Prostate gland (tissue), 2 donors: ENCODE measurements around the gene KCNG2. TPM values are rescaled to one million over a fixed set of nuclear protein-coding genes. Genes with fewer than 3 reads are reported as not detected.

ENCODE experiments used
- DNase-seq: peaks from one replicate; pipeline ENCODE4 v3.0.0-alpha.2; 2019; ENCODE audit warnings: low spot score
- H3K27ac ChIP-seq, 2 donors: fragments of 200-600 bp; sonication (generic); 2 replicates each; pipeline ENCODE4 v1.5.1; 2017 to 2019
- H3K27me3 ChIP-seq: fragments of 200-600 bp; sonication (generic); replicated peaks from 2 replicates; pipeline ENCODE4 v1.5.1; 2019; ENCODE audit not compliant: insufficient read depth
- H3K36me3 ChIP-seq, 2 donors: fragments of 200-600 bp; sonication (generic); 1 replicate in 1 of 2; 2 replicates in 1 of 2; pipeline versions ENCODE4 v1.5.1 to v1.8.1; 2017 to 2019
- H3K4me1 ChIP-seq: fragments of 200-600 bp; sonication (generic); replicated peaks from 2 replicates; pipeline ENCODE4 v1.5.1; 2019
- H3K4me3 ChIP-seq, 2 donors: fragments of 200-600 bp; sonication (generic); 2 replicates each; pipeline ENCODE4 v1.5.1; 2017 to 2019
- H3K9me3 ChIP-seq: fragments of 200-600 bp; sonication (generic); 2 replicates; pipeline ENCODE4 v1.5.1; 2017
- POLR2A ChIP-seq: fragments of 450-650 bp; IDR thresholded peaks from one replicate; pipeline ENCODE4 v1.6.1; 2016; ENCODE audit warnings: antibody characterized with exemption, mild to moderate bottlenecking
- POLR2AphosphoS5 ChIP-seq: sonication (generic); formaldehyde crosslinking; IDR thresholded peaks from one replicate; pipeline ENCODE4 v1.6.1; 2017; ENCODE audit warnings: antibody characterized with exemption
- WGBS: methylation state at CpG from one replicate; pipeline ENCODE4 v1.1.5; 2018; 5-methylcytosine and 5-hydroxymethylcytosine counted together
- intact Hi-C: fragments of 100-400 bp; cut with DNase I; formaldehyde crosslinking; loops from one replicate; pipeline ENCODE4 v1.14.2; 2022
- total RNA-seq, 2 donors: library from RNA; depleted of rRNA; stranded (reverse); fragments of >200 nt; gene quantifications; one replicate each; pipeline ENCODE4 v1.1.0, GENCODE V29; 2016
- TF ChIP-seq, protein P1 (sequence below), 4 experiments: fragments of 200-600 bp in 2 of 4; fragments of 450-650 bp in 2 of 4; sonication (generic) in 2 of 4; IDR thresholded peaks; 1 replicate in 3 of 4; 2 replicates in 1 of 4; pipeline ENCODE4 v1.5.1; 2016 to 2019; ENCODE audit warnings: antibody characterized with exemption in 4 of 4, mild to moderate bottlenecking in 2 of 4, moderate library complexity in 2 of 4

KCNG2 gene
- total RNA-seq, 2 donors from 2014 or later = 3.7 TPM; not detected in 1

DNA sequence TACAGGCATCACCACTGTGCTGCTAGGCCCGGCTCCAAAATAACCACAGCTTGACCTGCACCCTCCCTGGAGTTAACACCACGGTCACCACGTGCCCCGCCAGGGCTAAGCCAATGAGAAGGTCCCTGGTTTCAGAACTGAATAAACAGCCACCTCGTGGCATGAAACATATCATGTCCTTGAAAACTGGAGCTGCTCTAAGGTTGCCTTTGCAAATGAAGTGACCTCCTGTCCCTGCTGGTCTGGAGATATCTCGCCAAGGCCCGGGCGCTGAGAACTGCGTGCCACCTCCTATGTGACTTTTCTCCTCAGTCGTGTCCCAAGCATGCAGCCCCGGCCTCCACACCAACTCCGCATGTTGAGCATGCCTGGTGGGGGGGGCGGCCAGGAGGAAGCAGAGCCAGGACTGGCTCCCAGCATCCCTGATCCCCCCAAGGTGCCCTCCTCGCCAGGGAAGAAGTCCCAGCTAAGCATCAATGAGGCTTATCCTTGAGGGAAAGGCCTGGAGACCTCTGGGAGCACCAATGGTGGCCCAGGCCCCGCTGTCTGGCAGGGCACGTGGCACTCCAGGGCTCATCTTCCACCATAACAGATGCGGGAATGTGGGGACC, 16.3 kb upstream of the KCNG2 start:
- no peak overlapping the region for H3K4me3 ChIP-seq
- peaks cover 16% of the 10 kb centered on the region for H3K27me3 ChIP-seq
- TF ChIP-seq POLR2A = no peak
- no peak for TF ChIP-seq POLR2AphosphoS5
- TF ChIP-seq, protein P1, sequence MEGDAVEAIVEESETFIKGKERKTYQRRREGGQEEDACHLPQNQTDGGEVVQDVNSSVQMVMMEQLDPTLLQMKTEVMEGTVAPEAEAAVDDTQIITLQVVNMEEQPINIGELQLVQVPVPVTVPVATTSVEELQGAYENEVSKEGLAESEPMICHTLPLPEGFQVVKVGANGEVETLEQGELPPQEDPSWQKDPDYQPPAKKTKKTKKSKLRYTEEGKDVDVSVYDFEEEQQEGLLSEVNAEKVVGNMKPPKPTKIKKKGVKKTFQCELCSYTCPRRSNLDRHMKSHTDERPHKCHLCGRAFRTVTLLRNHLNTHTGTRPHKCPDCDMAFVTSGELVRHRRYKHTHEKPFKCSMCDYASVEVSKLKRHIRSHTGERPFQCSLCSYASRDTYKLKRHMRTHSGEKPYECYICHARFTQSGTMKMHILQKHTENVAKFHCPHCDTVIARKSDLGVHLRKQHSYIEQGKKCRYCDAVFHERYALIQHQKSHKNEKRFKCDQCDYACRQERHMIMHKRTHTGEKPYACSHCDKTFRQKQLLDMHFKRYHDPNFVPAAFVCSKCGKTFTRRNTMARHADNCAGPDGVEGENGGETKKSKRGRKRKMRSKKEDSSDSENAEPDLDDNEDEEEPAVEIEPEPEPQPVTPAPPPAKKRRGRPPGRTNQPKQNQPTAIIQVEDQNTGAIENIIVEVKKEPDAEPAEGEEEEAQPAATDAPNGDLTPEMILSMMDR (IDR thresholded peaks at IDR 0.05) = no peak
- WGBS = 89% methylated on average over 15 of the region's 17 CpGs
- H3K9me3 ChIP-seq = no peaks in the 10 kb centered on the region
- no peak for DNase-seq
- no peak overlapping the region for H3K27ac ChIP-seq
- no peaks in the 10 kb centered on the region for H3K36me3 ChIP-seq
- intact Hi-C loops = no loop called here
- H3K4me1 ChIP-seq = no peaks in the 10 kb centered on the region

DNA sequence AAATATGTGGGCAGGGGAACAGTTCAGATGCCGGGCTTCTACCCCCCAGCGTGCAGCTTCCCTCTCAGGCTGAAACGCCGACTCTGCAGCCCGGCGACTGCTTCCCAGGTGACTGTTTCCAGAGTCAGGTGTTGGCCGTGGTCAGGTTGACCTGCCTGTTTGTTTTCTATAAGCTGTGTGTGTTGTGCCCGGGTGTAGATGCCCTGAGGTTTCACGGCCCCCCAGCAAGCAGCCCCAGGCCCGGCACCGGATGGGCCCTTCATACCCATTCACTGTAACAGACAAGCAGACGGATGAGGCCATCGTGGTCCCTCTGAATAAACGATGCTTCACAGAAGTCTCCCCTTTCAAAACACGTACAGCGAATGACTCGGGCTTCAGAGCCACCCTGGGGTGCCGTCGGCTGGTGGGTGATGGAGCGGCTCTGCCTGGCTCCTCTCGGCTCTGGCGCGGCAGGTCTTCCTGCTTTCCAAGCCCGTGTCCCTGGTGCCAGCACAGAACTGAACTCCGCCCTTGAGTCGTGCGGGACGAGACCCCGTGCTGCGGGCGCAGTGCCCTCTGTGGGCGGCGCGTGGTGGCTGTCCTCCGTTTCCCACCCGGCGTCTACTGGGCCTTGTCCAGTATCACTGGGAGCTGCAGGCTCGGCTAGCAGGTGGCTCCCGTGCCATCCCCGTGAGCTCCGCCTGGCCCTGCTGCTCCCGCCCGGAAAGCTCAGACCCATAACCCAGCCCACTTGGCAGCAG, 15.0 kb upstream of the KCNG2 start:
- TF ChIP-seq, protein P1 (IDR thresholded peaks at IDR 0.05) = no peak
- no peak for TF ChIP-seq POLR2A
- TF ChIP-seq POLR2AphosphoS5 = no peak
- H3K4me1 ChIP-seq = no peaks in the 10 kb centered on the region
- no peak overlapping the region for H3K4me3 ChIP-seq
- intact Hi-C loops = no loop called here
- H3K27me3 ChIP-seq = peaks cover 20% of the 10 kb centered on the region
- WGBS = 89% methylated on average over 38 of the region's 43 CpGs
- no peak overlapping the region for H3K27ac ChIP-seq
- no peak for DNase-seq
- no peaks in the 10 kb centered on the region for H3K36me3 ChIP-seq
- no peaks in the 10 kb centered on the region for H3K9me3 ChIP-seq

DNA sequence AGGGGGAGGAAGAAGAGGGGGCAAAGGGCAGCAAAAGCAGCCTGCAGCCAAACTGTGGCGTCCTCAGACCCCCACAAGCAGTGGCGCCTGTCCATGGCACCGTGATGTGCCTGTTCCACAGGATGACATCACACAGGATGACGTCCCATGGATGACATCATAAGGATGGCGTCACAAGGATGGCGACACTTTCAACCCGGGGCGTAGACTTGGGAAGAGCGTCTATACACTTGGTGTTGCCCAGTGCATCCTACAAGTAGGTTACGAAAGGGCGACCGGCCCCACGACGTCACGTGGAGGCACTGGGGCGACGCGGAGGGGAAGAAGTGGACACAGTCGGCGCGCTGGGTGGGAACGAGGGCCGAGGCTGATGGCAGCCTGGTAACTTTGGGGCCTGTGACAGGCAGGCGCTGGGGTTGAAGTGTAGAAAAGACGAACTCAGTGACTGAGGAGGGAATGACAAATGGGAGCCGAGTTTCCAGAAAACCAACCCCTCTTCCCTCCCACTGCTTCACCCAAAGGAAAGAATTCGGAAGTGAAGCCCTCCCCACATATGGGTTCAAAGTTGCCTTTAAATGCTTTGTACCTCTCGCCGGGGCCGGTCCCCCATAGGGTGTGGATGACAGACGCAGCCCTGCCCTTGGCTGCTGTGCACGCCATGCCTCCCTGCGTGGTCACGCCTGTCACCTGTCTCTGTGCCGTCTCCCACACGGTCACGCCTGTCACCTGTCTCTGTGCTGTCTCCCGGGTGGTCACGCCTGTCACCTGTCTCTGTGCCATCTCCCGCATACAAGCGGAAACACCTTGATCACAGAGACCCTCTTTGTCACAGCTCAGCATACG, 13.4 kb upstream of the KCNG2 start:
- TF ChIP-seq, protein P1 (IDR thresholded peaks at IDR 0.05) = no peak
- no peak for TF ChIP-seq POLR2A
- no peaks in the 10 kb centered on the region for H3K9me3 ChIP-seq
- DNase-seq = no peak
- no peaks in the 10 kb centered on the region for H3K36me3 ChIP-seq
- peaks cover 24% of the 10 kb centered on the region for H3K27me3 ChIP-seq
- 84% methylated on average over 42 of the region's 42 CpGs for WGBS
- H3K4me1 ChIP-seq = peaks cover 6% of the 10 kb centered on the region
- intact Hi-C loops = no loop called here
- no peak overlapping the region for H3K27ac ChIP-seq
- H3K4me3 ChIP-seq = no peak overlapping the region

DNA sequence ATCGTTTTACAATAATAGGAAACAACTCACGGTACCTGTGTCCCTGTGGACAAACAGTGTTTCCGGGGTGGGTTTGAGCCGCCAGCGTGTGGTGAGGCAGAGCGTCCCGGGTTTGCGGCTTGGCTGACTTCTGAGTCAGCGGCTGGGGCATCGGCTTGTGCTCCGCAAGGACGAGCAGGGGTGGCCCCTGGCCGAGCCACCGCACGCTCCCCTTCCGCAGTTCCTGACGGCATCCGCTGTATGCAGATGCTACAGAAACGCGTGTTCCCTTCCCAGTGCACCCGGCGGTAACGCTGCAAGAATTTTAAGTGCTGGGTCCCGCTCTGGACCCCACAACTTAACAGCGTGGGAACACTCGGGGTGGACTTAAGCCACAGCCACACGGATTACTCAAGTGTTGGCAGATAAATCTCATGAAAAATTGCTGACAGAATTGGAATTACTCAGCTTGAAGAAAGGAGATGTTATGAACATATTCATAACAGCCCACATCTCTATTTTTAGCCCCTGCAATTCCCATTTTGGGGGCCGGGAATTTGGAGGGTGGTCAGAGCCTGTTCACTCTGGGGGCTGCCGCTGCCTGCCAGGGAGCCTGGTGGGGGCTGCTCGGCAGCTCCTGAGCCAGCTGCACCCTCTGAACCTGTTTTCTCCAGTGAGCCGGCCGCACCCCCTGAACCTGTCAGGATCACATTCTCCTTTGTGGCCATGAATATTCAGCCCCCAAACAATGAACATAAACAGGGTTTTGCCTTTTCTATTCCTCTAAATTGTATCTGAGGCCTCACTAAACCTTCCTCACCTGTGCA, 12.6 kb upstream of the KCNG2 start:
- peaks cover 6% of the 10 kb centered on the region for H3K4me1 ChIP-seq
- no peak for DNase-seq
- peaks cover 26% of the 10 kb centered on the region for H3K27me3 ChIP-seq
- H3K4me3 ChIP-seq = no peak overlapping the region
- H3K36me3 ChIP-seq = no peaks in the 10 kb centered on the region
- no peaks in the 10 kb centered on the region for H3K9me3 ChIP-seq
- 62% methylated on average over 32 of the region's 32 CpGs for WGBS
- no peak for TF ChIP-seq POLR2A
- TF ChIP-seq, protein P1 (IDR thresholded peaks at IDR 0.05) = no peak
- no peak for TF ChIP-seq POLR2AphosphoS5
- intact Hi-C loops = no loop called here
- H3K27ac ChIP-seq = no peak overlapping the region
